CD4-positive, alpha-beta T cell treated with Interleukin-15 for 1 hour (primary cell): ENCODE measurements around the gene PDE4D.
"Not testable (repeated sequence)": the region's sequence is repeated elsewhere in the genome, so short reads cannot be mapped to it uniquely, and the experiment has no call there.

Experiments used
- DNase-seq: peaks from one replicate; pipeline ENCODE4 v3.0.0-alpha.2; 2020

Gene PDE4D

DNA sequence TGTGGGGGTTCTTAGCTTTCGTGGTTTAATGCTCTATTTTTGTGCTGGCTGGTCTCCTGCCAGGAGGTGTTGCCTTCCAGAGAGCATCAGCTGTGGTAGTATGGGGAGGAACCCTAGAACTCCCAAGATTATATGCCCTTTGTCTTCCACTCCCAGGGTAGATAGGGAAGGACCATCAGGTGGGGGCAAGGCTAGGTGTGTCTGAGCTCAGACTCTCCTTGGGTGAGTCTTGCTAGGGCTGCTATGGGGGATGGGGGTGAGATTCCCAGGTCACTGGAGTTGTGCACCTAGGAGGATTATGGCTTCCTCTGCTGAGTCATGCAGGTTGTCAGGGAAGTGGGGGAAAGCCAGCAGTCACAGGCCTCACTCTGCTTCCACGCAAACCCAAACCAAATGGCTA is 584.8 kb downstream of the PDE4D start:
- DNase-seq = not testable (repeated sequence)

DNA sequence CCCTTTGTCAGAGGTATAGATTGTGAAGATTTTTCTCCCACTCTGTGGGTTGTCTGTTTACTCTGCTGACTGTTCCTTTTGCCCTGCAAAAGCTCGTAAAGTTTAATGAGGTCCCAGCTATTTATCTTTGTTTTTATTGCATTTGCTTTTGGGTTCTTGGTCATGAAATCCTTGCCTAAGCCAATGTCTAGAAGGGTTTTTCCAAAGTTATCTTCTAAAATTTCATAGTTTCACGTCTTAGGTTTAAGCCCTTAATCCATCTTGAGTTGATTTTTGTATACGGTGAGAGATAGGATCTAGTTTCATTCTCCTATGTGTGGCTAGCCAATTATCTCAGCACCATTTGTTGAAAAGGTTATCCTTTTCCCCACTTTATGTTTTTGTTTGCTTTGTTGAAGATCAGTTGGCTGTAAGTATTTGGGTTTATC is 590.2 kb downstream of the PDE4D start:
- not testable (repeated sequence) for DNase-seq

DNA sequence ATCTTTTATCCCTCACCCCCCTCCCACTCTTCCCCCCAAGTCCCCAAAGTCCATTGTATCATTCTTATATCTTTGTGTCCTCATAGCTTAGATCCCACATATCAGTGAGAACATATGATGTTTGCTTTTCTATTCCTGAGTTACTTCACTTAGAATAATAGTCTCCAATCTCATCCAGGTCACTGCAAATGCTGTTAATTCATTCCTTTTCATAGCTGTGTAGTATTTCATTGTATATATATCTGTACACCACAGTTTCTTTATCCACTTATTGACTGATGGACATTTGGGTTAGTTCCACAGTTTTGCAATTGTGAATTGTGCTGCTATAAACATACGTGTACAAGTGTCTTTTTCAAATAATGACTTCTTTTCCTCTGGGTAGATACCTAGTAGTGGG is 591.0 kb downstream of the PDE4D start:
- DNase-seq = not testable (repeated sequence)

DNA sequence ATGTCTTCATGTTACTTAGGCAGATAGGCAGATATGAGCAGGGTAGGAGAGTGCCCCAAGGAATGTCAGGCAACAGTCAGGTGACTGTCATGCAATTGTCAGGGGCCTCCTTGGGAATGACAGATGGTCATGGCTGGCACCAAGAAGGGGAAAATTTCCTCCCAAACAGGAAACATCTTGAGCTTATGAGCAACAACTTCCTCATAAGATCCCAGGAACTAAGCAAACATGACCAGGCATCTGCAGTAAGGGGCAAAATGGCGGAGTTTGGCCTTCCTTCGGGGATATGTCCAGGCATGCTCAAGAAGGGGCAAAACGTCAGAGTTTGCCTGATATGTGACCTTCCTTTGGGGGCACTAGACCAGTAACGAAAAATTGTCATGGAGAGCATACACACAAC is 591.8 kb downstream of the PDE4D start:
- DNase-seq = no peak

DNA sequence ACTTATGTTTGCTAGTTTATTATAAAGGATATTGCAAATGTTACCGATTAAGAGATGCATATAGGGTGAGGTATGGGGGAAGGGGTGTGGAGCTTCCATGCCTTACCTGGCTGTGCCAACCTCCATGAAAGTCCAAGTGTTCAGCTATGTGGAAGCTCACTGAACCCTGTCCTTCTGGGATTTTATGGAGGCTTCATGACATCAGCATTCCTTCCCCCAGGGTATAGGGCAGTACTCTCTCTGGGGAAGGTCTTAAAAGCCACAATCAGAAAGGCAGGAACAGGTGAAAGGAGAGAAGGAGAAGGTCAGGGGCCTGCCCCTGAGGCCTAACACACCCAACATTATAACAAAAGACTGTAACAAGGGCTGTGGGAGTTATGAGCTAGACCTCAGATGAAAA is 592.6 kb downstream of the PDE4D start:
- no peak for DNase-seq

DNA sequence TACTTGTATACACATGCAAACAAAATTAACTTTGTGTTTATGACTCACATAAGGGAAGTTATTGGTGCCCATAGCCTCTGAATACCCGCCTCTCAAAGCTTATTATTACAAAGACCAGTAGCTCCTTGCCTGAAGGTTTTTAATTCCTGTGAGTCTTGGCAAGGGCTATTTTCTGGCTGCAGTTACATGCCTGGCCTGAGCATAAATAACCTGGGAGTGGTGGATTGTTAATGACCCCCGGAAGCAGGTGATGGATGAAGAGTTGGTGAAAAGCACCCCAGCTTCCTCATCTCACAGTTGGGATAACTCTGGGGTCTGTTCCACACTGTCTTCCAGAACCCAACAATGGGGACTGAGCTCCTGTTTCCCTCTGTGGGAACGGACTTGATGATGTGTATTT is 594.5 kb downstream of the PDE4D start:
- DNase-seq = no peak

DNA sequence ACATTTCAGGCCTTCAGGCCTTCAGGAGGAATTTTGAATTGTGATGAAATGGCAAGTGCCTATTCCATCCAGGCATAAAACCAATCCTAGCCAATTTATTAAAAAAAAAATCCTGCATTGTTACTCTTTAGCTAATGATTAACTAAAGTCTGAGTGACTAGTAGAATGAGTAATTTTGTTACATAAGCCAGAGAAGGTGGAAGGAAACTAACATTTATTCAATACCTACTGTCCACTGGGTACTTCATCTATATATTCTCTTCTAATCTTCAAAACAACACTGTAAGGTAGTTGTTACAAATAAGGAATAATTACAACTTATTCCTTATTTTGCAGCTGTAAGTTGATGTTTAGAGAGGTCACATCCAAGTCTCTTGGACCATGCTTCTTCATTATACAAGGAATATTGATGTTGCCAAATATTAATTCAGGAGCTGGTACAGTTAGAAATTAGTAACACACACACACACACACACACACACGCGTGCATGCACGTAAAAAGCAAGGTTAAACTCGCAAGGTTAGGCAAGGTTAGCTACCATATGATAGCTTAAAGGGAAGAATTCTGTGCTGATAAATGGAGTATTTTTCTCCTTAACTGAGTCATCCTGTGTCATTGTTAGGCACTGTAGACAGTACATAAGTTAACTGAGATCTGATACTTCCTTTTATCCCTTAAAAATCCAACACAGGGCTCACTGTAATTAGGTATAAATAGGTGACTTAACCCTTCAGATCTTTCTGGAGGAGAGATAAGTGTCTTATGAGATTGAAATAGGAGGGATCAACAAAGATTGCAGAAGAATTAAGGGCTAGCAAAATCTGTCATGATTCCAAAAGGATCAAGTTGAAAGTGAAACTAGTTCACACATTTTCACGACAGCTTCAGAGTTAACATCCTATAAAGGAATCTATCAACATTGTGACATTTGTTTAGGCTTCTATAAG is 596.9 kb downstream of the PDE4D start:
- DNase-seq = no peak

DNA sequence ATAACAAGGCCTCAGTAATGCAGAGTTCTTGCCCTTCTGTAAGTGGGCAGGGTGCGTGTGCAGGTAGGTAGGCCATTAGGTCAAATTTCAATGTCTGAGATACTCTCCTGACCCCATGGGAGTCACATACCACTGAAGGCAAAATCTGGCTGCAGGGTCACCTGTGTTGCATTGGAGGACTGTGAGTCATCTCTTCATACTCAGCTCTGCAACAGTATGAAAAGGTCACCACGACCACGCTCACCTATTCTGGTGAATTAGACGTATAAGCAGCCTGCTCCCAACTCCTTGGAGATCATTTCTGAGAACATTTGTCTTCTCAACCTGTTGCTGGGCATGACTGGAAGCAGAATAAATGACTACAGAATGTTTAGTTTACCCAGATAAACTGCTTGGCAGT is 599.8 kb downstream of the PDE4D start:
- no peak for DNase-seq

DNA sequence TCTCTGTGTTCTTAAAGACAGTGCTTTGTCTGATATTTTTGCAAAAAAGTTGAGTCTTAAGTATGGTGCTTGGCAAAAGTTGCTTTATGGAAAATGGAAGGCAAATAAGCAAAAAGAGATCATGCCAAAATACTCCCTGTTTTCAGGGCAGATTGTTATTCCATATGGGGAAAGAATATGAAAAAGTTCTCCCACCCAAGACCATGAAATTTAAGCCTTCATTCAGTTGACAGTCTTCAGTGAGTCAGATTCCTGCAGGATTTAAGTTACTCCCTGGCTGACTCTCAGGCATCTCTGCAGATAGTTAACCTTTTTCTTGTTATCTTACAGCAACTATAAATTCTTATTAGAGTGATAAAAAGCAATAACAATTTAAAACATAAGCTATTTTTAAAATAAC is 601.6 kb downstream of the PDE4D start:
- no peak for DNase-seq

DNA sequence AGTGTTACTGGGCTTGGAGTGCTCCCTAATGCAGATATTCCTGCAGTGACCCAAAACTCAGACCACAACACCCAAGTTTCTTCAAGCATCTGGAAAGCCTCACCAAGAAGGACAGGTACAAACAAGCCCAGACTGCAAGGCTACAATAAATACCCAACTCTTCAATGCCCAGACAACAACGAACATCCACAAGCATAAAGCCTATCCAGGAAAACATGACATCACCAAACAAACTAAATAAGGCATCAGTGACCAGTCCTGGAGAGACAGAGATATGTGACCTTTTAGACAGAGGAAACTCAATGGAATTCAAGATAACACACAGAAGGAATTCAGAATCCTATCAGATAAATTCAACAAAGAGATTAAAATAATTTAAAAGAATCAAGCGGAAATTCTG is 605.6 kb downstream of the PDE4D start:
- DNase-seq = no peak

DNA sequence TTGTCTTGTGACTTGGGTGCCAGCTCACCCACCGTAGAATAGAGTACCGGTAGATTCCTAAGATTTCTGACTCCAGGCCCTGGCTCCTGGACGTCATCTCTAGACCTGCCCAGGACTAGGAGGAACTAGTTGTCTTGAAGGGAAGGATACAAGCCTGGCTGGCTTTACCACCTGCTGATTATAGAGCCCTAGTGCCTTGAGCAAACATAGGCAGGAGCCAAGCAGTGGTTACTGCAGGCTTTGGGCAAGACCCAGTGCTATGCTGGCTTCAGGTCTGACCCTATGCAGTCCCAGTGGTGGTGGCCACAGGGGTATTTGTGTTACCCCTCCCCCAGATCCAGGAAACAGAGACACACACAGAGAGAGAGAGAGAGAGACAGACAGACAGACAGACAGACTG is 606.2 kb downstream of the PDE4D start:
- DNase-seq = no peak

DNA sequence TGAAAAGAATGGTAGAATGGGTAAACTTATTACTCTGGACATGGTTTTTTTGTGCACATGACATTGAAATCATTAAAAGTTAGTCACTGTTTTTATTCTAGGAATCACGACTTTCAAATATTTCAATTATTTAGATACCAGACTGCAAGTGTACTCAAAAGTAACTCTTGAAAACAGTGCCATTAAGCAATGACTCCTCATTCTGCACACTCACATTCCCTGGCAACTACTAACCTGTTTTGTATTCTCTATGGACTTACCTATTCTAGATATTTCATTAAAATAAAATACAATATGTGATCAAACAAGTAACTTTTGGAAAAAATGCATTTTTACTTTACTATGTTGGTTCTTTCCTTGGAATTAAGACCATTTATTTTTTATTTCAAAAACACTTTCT is 607.0 kb downstream of the PDE4D start:
- DNase-seq = no peak

DNA sequence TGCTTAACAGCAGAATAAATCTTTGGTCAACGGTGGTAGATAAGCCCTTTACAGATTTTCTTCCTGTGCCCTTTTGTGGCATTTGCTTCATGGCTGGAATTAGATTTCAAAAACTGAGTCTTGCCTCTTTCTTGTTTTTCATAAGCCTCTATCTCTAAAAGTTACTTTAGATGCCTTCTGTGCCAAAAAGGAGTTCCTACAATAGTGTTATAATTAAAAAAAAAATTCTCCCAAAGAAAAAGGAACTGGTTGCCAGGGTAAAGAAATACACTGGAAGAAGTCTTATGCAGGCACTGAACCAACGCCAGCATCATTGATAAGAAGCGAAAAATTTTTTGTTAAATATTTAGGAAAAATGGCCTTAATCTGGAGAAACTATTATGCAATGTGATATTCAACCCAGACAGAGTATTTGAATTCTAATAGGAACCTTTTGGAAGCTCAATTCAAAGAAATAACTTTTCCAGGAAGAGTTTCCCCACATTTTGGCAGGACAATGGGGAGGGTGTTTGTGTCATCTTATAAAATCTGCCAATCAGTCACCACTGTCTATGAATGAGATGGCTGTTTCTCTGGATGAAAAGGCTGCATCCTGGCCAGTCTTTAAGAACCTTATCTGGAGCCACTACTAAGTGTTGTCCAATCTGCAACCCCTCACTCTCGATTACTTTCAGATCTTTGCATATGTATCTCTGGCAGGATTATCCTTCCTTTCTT is 608.1 kb downstream of the PDE4D start:
- DNase-seq = no peak

DNA sequence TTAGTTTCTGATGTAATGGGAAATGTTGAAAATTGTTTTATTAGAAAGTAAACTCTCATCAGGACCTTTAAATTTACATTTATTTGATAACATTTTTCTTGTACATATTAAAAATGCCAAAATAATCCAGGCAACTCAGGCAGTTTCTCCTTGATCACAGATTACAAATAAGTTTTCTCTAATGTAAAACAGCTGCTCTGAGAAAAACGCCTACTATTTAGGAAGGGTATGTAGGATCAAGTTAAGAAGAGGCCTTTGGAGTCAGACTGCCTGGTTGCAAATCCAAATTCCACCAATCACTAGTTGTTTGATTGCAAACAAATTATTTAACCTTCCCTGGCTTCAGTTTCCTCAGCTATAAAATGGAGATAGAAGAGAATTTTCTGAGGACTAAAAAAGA is 610.8 kb downstream of the PDE4D start:
- no peak for DNase-seq

DNA sequence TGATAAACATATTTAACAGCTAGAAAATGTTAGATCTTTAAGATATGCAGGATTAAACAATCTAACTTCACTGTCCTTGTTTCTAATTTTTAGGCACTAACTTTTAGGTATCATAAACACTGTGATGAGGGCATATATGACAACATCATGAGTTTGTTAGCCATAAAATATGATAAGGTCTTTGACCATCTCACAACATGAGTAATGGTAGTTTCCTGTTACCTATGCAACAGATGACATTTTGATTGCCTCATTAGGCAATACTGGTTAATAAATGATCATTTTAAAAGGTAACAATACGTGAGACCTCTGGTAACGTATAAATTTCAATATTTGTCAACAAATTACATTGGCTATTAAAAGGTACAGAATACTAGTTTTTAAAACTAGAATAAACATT is 613.5 kb downstream of the PDE4D start:
- no peak for DNase-seq

DNA sequence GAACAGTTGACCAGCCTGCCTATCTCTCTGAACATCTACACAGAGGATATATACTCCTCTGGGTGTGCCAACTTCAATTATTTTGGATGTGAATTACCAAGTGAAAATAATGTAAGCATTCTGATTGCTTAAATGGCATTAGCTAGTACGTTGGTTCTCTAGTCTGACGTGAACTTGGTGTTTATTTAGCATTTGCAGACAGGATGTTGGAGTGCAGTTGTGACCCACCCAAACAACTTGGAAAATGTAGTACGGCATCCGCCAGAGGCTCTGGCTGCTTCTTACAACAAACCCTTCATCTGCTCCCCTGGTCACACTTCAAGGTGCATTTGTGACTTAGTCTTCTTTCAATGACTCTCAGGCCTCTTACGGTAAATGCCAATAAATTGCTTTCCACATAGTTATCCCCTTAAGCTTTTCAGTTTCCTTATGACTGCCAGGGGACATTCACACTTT is 616.6 kb downstream of the PDE4D start:
- DNase-seq = no peak

DNA sequence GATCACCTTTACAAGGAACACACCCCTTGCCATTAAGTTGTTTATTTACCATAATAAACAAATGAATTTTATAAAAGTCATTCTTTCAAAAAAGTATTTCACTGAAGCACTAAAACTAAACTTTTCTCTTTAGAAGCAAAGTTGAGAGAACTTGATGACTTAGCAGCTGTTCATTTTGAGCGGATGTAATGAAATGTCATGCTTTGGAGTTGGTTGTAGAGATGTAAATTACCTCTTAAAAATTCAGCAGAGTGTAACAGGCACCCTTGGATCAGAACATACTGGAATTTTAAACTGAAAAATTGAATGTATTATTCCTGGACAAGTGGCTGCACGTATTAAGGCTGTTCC is 617.2 kb downstream of the PDE4D start:
- DNase-seq = no peak

DNA sequence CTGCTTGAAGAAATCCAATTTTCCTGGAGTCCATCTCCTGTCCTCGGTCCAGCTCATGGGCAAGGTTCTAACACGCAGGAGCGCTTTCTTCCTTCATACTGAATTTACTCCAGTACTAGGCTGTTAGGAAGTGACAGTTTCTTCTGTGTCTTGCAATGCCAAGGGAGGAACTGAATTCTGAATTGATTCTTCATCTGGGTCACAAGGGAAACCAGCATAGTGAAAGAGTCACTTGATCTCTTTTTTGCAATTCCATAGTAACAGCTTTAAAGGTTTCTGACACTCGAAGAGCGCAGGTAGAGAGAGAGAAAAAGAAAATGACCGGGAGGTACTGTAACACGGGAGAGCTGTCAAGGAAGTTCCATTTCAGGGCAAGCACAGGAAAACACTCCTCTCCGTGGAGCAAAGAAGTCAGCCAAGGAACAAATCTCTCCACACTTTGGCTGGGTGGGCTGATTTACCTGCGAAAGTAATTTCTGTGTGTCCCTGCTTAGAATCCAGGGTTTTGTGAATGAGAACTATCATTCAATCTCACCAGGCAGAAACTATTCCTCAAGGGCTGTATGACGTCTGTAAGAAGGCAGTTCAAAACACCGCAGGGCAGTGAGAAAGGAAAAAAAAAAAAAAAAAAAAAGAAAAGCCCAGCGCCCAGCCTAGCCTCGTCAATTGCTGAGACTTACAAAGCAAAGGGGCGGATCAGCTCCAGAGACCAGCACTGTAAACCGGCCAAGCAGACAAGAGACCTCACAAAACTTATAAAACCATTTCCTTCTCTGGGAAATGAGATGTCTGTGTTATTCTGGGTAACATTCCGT is 617.8 kb downstream of the PDE4D start:
- DNase-seq = no peak

DNA sequence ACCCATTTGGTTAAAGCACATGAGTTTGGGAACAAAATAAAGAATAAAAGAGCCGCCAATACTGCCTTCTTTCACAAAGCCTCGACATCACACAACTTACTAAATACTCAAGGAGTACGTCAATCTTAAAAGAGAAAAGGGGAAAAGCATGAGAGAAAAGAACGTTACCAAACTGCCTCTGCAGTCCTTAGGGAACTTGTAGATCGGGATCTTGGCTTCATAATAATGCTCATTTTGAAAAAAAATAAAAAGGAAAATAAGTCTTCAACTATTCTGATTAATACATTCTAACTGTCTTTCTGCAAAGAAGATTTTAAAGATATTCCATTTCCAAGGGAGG is 618.4 kb downstream of the PDE4D start:
- no peak for DNase-seq

DNA sequence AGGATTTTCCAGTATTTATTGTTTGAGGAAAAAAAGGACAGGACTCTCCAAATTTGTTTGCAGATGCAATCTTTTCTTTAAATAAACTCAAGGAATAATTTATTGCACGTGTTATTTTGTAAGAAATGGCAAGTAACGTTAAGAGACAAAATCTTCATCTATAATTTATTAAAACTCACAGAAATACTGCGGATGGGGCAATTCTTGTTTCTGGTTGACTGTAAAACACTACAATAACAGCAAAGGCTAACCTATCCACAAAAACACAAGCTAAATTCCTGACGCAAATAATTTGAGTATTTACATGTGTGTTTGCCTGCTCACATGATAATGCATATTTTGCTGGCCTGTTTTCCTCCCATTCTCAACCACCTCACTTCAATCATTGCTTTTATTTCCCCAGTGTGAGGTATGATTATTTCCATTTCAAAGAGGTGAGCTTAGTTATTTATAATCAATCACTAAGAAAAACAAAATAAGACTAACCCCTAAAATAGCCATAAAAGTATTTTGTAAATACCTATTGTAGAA is 619.4 kb downstream of the PDE4D start:
- no peak for DNase-seq

DNA sequence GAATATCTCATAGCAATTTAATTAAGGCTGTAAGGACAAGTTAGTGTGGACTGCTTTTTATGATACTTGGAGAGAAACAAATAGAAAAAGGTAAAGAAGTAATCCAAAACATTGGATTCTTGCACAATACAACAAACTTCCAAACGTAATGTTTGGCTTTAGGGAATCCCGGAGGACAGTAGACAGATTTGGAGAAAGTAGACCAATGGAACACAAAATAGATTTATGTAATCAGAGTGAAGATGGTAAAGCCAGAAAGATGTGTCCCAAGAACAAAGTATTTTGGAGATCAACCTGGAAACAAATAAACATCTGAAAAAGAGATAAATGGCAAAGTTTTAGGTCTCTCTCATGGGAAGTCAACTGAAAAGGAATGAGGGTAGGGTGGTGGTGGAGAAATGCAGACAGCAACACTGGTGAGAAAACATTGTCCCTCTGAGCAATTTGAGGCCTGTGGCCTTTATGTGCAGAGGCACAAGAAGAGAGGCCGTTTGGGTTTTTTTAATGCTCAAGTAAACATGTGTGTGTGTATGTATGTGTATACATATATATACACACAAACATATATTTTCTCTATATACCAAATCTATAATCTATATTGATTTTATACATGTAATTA is 620.6 kb downstream of the PDE4D start:
- no peak for DNase-seq

DNA sequence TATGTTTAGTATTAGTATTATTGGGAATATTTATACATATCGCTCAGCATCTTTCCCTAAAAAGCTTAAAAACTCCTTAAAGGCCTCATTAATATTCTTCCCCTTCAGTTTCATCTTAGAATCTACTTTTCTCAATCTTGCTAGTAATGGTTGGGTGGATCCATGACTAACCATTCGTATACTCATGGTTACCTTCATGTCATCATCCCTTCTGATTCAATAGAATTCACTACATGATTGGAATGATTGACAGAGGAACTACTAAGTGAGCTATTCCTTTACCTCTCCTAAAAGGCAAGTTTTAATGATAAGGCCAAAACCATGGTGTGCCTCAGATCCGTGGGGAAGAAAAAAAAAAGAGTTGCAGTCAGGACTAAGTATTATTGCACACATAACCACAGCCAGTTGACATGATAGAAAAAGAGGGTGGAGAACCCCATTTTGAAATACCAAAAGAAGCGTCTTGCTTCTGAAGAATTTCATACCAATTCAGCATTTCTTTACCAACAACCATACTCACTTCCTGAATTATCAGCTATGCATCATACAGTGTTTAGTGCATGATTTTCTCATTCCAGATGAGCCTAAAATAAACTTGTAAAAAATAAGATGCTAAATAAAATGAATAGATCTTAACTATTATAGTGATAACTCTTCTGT is 624.6 kb downstream of the PDE4D start:
- no peak for DNase-seq
